Measurements from ENCODE around the gene PEMT. TPM values are rescaled to one million over a fixed set of nuclear protein-coding genes. Genes with fewer than 3 reads are reported as not detected.

The PEMT gene
- total RNA-seq, 1 experiment from 2014 or later, result 53.1 TPM

- TF ChIP-seq E2F4 (CRISPR knock-in tag; IDR thresholded peaks at IDR 0.05; ENCODE audit: borderline replicate concordance, low read depth) (no peak), PRDM15 (CRISPR knock-in tag; IDR thresholded peaks at IDR 0.05) (no peak), ZMAT4 (CRISPR knock-in tag; IDR thresholded peaks at IDR 0.05) (no peak), NFE2L1 (CRISPR knock-in tag; IDR thresholded peaks at IDR 0.05) (no peak), EMX1 (CRISPR knock-in tag; IDR thresholded peaks at IDR 0.05) (no peak), SMAD4 (CRISPR knock-in tag; IDR thresholded peaks at IDR 0.05) (no peak), HMGXB4 (CRISPR knock-in tag; IDR thresholded peaks at IDR 0.05) (no peak), ZNF317 (CRISPR knock-in tag; IDR thresholded peaks at IDR 0.05; ENCODE audit: borderline replicate concordance, low read depth) (no peak), ZNF232 (CRISPR knock-in tag; IDR thresholded peaks at IDR 0.05) (no peak), TEAD4 (CRISPR knock-in tag; IDR thresholded peaks at IDR 0.05) (no peak), USF2 (CRISPR knock-in tag; IDR thresholded peaks at IDR 0.05) (no peak), ZNF423 (CRISPR knock-in tag; IDR thresholded peaks at IDR 0.05) (no peak), CDX4 (CRISPR knock-in tag; IDR thresholded peaks at IDR 0.05; ENCODE audit: borderline replicate concordance) (no peak)
- H3K4me1 Mint-ChIP-seq, result peaks cover 10% of the 10 kb centered on the region
These were observed 44.2 kb downstream of the PEMT start for GRCh38 chr17:17547210-17547764.

GRCh38 chr17:17546399-17547185 is 44.9 kb downstream of the PEMT start:
- ChIA-PET POLR2A (interaction anchor here (0.9 kb wide), 1 partner anchor 235 kb away, joined by 3 read pairs; no protein-coding TSS in a partner anchor), CTCF (interaction anchor here (1.0 kb wide), 2 partner anchors 10 to 30 kb away, joined by 3 read pairs; no protein-coding TSS in a partner anchor)
- Mint-ChIP-seq H3K27me3 (ENCODE audit: low read depth) (no peaks in the 10 kb centered on the region), H3K4me1 (peaks cover 9% of the 10 kb centered on the region), H3K27ac (no peak overlapping the region), H3K9me3 (no peaks in the 10 kb centered on the region), H3K4me3 (no peak overlapping the region), H3K36me3 (no peaks in the 10 kb centered on the region)
- no peak for TF ChIP-seq TEAD4 (CRISPR knock-in tag; IDR thresholded peaks at IDR 0.05)
- TF ChIP-seq USF1 (CRISPR knock-in tag; IDR thresholded peaks at IDR 0.05), result no peak
- TF ChIP-seq NFE2L1 (CRISPR knock-in tag; IDR thresholded peaks at IDR 0.05), result no peak
- TF ChIP-seq E2F4 (CRISPR knock-in tag; IDR thresholded peaks at IDR 0.05; ENCODE audit: borderline replicate concordance, low read depth), result no peak
- no peak for TF ChIP-seq ZNF232 (CRISPR knock-in tag; IDR thresholded peaks at IDR 0.05)
- no peak for TF ChIP-seq GRHL2 (CRISPR knock-in tag; IDR thresholded peaks at IDR 0.05; ENCODE audit: insufficient replicate concordance, severe bottlenecking)
- no peak for TF ChIP-seq OVOL2 (CRISPR knock-in tag; IDR thresholded peaks at IDR 0.05; ENCODE audit: borderline replicate concordance)
- no peak for DNase-seq (ENCODE audit: low spot score)
- ATAC-seq, result no peak

More at GRCh38 chr17:17547210-17547764, 44.2 kb downstream of the PEMT start:
- no peak for ATAC-seq
- Mint-ChIP-seq H3K27me3 (ENCODE audit: low read depth) (no peaks in the 10 kb centered on the region), H3K9me3 (no peaks in the 10 kb centered on the region), H3K36me3 (no peaks in the 10 kb centered on the region), H3K4me3 (no peak overlapping the region), H3K27ac (peak overlapping the region; percentile 57; the same call in 1 of the 2 replicates)
- CTCF ChIA-PET, result interaction anchor here (1.0 to 1.4 kb wide), 4 partner anchors 9 to 30 kb away, joined by 3 to 5 read pairs (median 3); no protein-coding TSS in a partner anchor
- no peak for DNase-seq (ENCODE audit: low spot score)
- POLR2A ChIA-PET, result interaction anchor here (0.9 kb wide), 1 partner anchor 234 kb away, joined by 3 read pairs; no protein-coding TSS in a partner anchor

Data from WTC11 (cell line).